Trophoblast cell (in vitro differentiated cells and primary cell): Measurements from ENCODE around the gene SCRN2.

Experiments used
- DNase-seq, 2 donors: peaks; one replicate each; pipeline ENCODE4 v3.0.0-alpha.2; 2016
- H2AFZ ChIP-seq: 2 replicates; pipeline ENCODE4 v1.6.1; 2013; ENCODE audit warnings: low read length, moderate library complexity, mild to moderate bottlenecking; ENCODE audit not compliant: insufficient read depth, poor library complexity
- H2AK5ac ChIP-seq: 2 replicates; pipeline ENCODE4 v1.6.1; 2013; ENCODE audit warnings: mild to moderate bottlenecking, low read length
- H2BK120ac ChIP-seq: 2 replicates; pipeline ENCODE4 v1.6.1; 2013; ENCODE audit warnings: low read length, mild to moderate bottlenecking, moderate library complexity; ENCODE audit not compliant: insufficient read depth, poor library complexity
- H2BK12ac ChIP-seq: 2 replicates; pipeline ENCODE4 v1.6.1; 2013; ENCODE audit warnings: mild to moderate bottlenecking, low read length, moderate library complexity
- H2BK5ac ChIP-seq: 2 replicates; pipeline ENCODE4 v1.6.1; 2013; ENCODE audit warnings: low read length, low read depth, moderate library complexity, mild to moderate bottlenecking; ENCODE audit not compliant: poor library complexity
- H3K14ac ChIP-seq: 2 replicates; pipeline ENCODE4 v1.6.1; 2013; ENCODE audit warnings: mild to moderate bottlenecking, low read length
- H3K18ac ChIP-seq: 2 replicates; pipeline ENCODE4 v1.6.1; 2013; ENCODE audit warnings: mild to moderate bottlenecking, low read length
- H3K23ac ChIP-seq: 2 replicates; pipeline ENCODE4 v1.6.1; 2013; ENCODE audit warnings: low read length
- H3K27ac ChIP-seq: 2 replicates; pipeline ENCODE4 v1.5.1; 2013; ENCODE audit warnings: low read depth, mild to moderate bottlenecking, inconsistent platforms, low read length, moderate library complexity
- H3K27me3 ChIP-seq: 2 replicates; pipeline ENCODE4 v1.6.1; 2013; ENCODE audit warnings: inconsistent platforms, mild to moderate bottlenecking, low read length, moderate library complexity; ENCODE audit not compliant: insufficient read depth
- H3K36me3 ChIP-seq, 2 experiments: 1 replicate in 1 of 2; 2 replicates in 1 of 2; pipeline ENCODE4 v1.6.1; 2013; ENCODE audit warnings: low read length in 2 of 2, mild to moderate bottlenecking in 2 of 2, moderate library complexity in 1 of 2; ENCODE audit not compliant: insufficient read depth in 2 of 2, control insufficient read depth in 1 of 2
- H3K4ac ChIP-seq: 2 replicates; pipeline ENCODE4 v1.6.1; 2013; ENCODE audit warnings: low read depth, mild to moderate bottlenecking, low read length, moderate library complexity
- H3K4me1 ChIP-seq, 2 experiments: 1 replicate in 1 of 2; 2 replicates in 1 of 2; pipeline ENCODE4 v1.6.1; 2013; ENCODE audit warnings: low read length in 2 of 2, mild to moderate bottlenecking in 2 of 2, moderate library complexity in 1 of 2; ENCODE audit not compliant: insufficient read depth in 2 of 2, control insufficient read depth in 1 of 2
- H3K4me2 ChIP-seq: 2 replicates; pipeline ENCODE4 v1.6.1; 2013; ENCODE audit warnings: inconsistent platforms, mild to moderate bottlenecking, low read length, moderate library complexity
- H3K4me3 ChIP-seq: 2 replicates; pipeline ENCODE4 v1.5.1; 2013; ENCODE audit warnings: mild to moderate bottlenecking, low read depth, low read length, inconsistent platforms
- H3K79me1 ChIP-seq: one replicate; pipeline ENCODE4 v1.6.1; 2013; ENCODE audit warnings: low read length
- H3K79me2 ChIP-seq: 2 replicates; pipeline ENCODE4 v1.6.1; 2013; ENCODE audit warnings: low read length, mild to moderate bottlenecking; ENCODE audit not compliant: control insufficient read depth, insufficient read depth, poor library complexity
- H3K9ac ChIP-seq: 2 replicates; pipeline ENCODE4 v1.6.1; 2013; ENCODE audit warnings: mild to moderate bottlenecking, low read length
- H3K9me3 ChIP-seq: 2 replicates; pipeline ENCODE4 v1.6.1; 2013; ENCODE audit warnings: low read depth, mild to moderate bottlenecking, control low read depth, inconsistent platforms, low read length; ENCODE audit not compliant: insufficient read depth
- H4K12ac ChIP-seq: 2 replicates; pipeline ENCODE4 v1.6.1; 2013; ENCODE audit warnings: low read depth, mild to moderate bottlenecking, low read length, moderate library complexity
- H4K8ac ChIP-seq: 2 replicates; pipeline ENCODE4 v1.6.1; 2013; ENCODE audit warnings: low read depth, mild to moderate bottlenecking, low read length, moderate library complexity
- H4K91ac ChIP-seq: one replicate; pipeline ENCODE4 v1.6.1; 2013; ENCODE audit warnings: low read depth, mild to moderate bottlenecking, low read length, moderate library complexity
- WGBS: extraction: QIAGEN DNeasy Blood & Tissue Kit; methylation state at CpG from one replicate; pipeline ENCODE4 v1.1.7; 2013; ENCODE audit warnings: missing lambda C conversion rate; ENCODE audit not compliant: insufficient read length, insufficient coverage; ENCODE audit errors: extremely low coverage; 5-methylcytosine and 5-hydroxymethylcytosine counted together

Gene SCRN2

GRCh38 chr17:47811709-47812108 is 29.4 kb downstream of the SCRN2 start:
- no peak overlapping the region for H2AK5ac ChIP-seq
- no peaks in the 10 kb centered on the region for H3K9me3 ChIP-seq
- no CpG with 5 or more reads among the region's 7 CpGs for WGBS
- DNase-seq: no peak
- H3K18ac ChIP-seq: no peak overlapping the region
- no peak overlapping the region for H4K8ac ChIP-seq
- no peak overlapping the region for H2BK120ac ChIP-seq
- no peak overlapping the region for H3K23ac ChIP-seq
- H4K12ac ChIP-seq: no peak overlapping the region
- no peak overlapping the region for H3K14ac ChIP-seq
- H3K36me3 ChIP-seq: peaks cover 52 to 57% of the 10 kb centered on the region in 2 experiments
- H3K27me3 ChIP-seq: no peaks in the 10 kb centered on the region
- no peak overlapping the region for H3K4me2 ChIP-seq
- no peak overlapping the region for H3K9ac ChIP-seq
- no peak overlapping the region for H3K4ac ChIP-seq
- peaks cover 13 to 21% of the 10 kb centered on the region in 2 experiments for H3K4me1 ChIP-seq
- H2BK12ac ChIP-seq: peak overlapping the region; percentile 28
- H3K79me2 ChIP-seq: no peaks in the 10 kb centered on the region
- H3K27ac ChIP-seq: no peak overlapping the region
- H2AFZ ChIP-seq: no peak overlapping the region
- no peak overlapping the region for H3K4me3 ChIP-seq
- peak overlapping the region; percentile 23 for H4K91ac ChIP-seq
- H3K79me1 ChIP-seq: peaks cover 4% of the 10 kb centered on the region
- H2BK5ac ChIP-seq: no peak overlapping the region

- Histone ChIP-seq H3K9me3 (no peaks in the 10 kb centered on the region), H4K91ac (peak overlapping the region; percentile 23), H3K23ac (no peak overlapping the region), H3K36me3 (peaks cover 46 to 50% of the 10 kb centered on the region in 2 experiments), H3K18ac (peak overlapping the region; percentile 16), H2BK5ac (peak overlapping the region; percentile 1), H3K27me3 (no peaks in the 10 kb centered on the region), H2BK120ac (peak overlapping the region; percentile 15), H3K4me2 (peak overlapping the region; percentile 1), H3K4me1 (peaks cover 13 to 21% of the 10 kb centered on the region in 2 experiments), H2AFZ (no peak overlapping the region), H3K79me2 (no peaks in the 10 kb centered on the region), H3K4ac (no peak overlapping the region), H3K9ac (no peak overlapping the region), H2AK5ac (peak overlapping the region; percentile 31), H2BK12ac (peak overlapping the region; percentile 28), H4K12ac (no peak overlapping the region), H3K27ac (peak overlapping the region; percentile 60), H3K4me3 (no peak overlapping the region), H4K8ac (no peak overlapping the region), H3K79me1 (peaks cover 4% of the 10 kb centered on the region), H3K14ac (peak overlapping the region; percentile 22)
- no CpG with 5 or more reads among the region's 9 CpGs for WGBS
- DNase-seq: no peak
These were observed 30.0 kb downstream of the SCRN2 start for GRCh38 chr17:47810901-47811635.

GRCh38 chr17:47810200-47810821 is 30.8 kb downstream of the SCRN2 start:
- Histone ChIP-seq H3K27ac (peak overlapping the region; percentile 60), H3K79me2 (no peaks in the 10 kb centered on the region), H3K4me3 (no peak overlapping the region), H3K4me1 (peaks cover 13 to 21% of the 10 kb centered on the region in 2 experiments), H2BK120ac (no peak overlapping the region), H3K18ac (no peak overlapping the region), H2BK12ac (no peak overlapping the region), H2AFZ (no peak overlapping the region), H3K14ac (no peak overlapping the region), H2BK5ac (no peak overlapping the region), H3K23ac (no peak overlapping the region), H3K36me3 (peaks cover 38 to 45% of the 10 kb centered on the region in 2 experiments), H3K4me2 (peak overlapping the region; percentile 29), H4K8ac (no peak overlapping the region), H3K27me3 (no peaks in the 10 kb centered on the region), H3K9ac (no peak overlapping the region), H4K91ac (no peak overlapping the region), H3K79me1 (peaks cover 4% of the 10 kb centered on the region), H4K12ac (no peak overlapping the region), H3K4ac (no peak overlapping the region), H2AK5ac (no peak overlapping the region), H3K9me3 (no peaks in the 10 kb centered on the region)
- peak; percentile 98 to 100 for DNase-seq
- WGBS: no CpG with 5 or more reads among the region's 10 CpGs

- WGBS: no CpG with 5 or more reads among the region's 22 CpGs
- peaks cover 35 to 38% of the 10 kb centered on the region in 2 experiments for H3K36me3 ChIP-seq
- H3K79me1 ChIP-seq: peaks cover 4% of the 10 kb centered on the region
- H3K27ac ChIP-seq: no peak overlapping the region
- no peak overlapping the region for H2BK120ac ChIP-seq
- no peak overlapping the region for H2AFZ ChIP-seq
- peak overlapping the region; percentile 18 for H2AK5ac ChIP-seq
- H2BK12ac ChIP-seq: no peak overlapping the region
- H4K12ac ChIP-seq: no peak overlapping the region
- no peak overlapping the region for H4K91ac ChIP-seq
- H3K27me3 ChIP-seq: no peaks in the 10 kb centered on the region
- no peak overlapping the region for H3K4ac ChIP-seq
- H3K4me1 ChIP-seq: peaks cover 13 to 21% of the 10 kb centered on the region in 2 experiments
- no peak overlapping the region for H3K18ac ChIP-seq
- no peak overlapping the region for H3K4me3 ChIP-seq
- no peak overlapping the region for H3K4me2 ChIP-seq
- no peaks in the 10 kb centered on the region for H3K79me2 ChIP-seq
- no peak overlapping the region for H4K8ac ChIP-seq
- no peak overlapping the region for H3K9ac ChIP-seq
- no peak overlapping the region for H3K23ac ChIP-seq
- H2BK5ac ChIP-seq: no peak overlapping the region
- no peak for DNase-seq
- H3K9me3 ChIP-seq: no peaks in the 10 kb centered on the region
- H3K14ac ChIP-seq: peak overlapping the region; percentile 9
These were observed 32.1 kb downstream of the SCRN2 start for GRCh38 chr17:47808830-47809480.
